OCI-LY1 (cell line): ENCODE data around the gene NRSN2.

Experiments used
- CTCF ChIP-seq: fragments of 200-600 bp; sonication (generic), shearing (Covaris generic); IDR thresholded peaks from 2 replicates; pipeline ENCODE4 v1.5.1; 2017; ENCODE audit warnings: mild to moderate bottlenecking, antibody characterized with exemption, low read length, moderate library complexity, mixed read lengths
- EZH2 ChIP-seq: fragments of 200-600 bp; sonication (generic), shearing (Covaris generic); IDR thresholded peaks from 2 replicates; pipeline ENCODE4 v1.8.0; 2017; ENCODE audit warnings: borderline replicate concordance, mixed run types, mild to moderate bottlenecking, antibody characterized with exemption, low read length, moderate library complexity, mixed read lengths

- no peak for TF ChIP-seq CTCF
- TF ChIP-seq EZH2 = no peak
Observed at GRCh38 chr20:378961-379336, 32.0 kb downstream of the NRSN2 start.
